C4-2B (cell line): ENCODE measurements around the gene PPP3CB.

Experiments
- CTCF ChIP-seq: fragments of 450-650 bp; conservative IDR thresholded peaks from 2 replicates; pipeline ENCODE4 v1.5.1; 2017; ENCODE audit warnings: mild to moderate bottlenecking
- ZFX ChIP-seq: fragments of 450-650 bp; IDR thresholded peaks from 2 replicates; pipeline ENCODE4 v1.6.1; 2017

GRCh38 chr10:73537288-73537687 lies 41.5 kb upstream of the PPP3CB start:
- TF ChIP-seq CTCF (no peak), ZFX (no peak)
